ENCODE measurements around the gene SOD2.

DNA sequence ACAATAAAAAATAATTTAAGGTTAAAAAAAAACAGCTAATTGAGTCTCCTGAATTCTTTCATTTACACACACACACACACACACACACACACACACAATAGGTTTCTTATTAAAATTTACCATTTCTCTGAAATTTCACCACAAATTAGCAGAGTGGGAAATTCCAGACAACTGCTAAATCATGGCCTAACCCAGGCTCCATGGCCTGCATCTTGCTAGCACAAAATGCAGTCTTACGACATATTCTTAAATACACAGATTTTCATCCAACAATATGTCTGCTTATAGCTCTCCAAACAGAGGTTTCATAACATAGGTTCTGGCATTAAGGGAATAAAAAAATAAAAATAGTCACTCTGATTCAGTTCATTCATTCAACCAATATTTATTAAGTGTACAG lies 46.9 kb downstream of the SOD2 start:
- no peak for TF ChIP-seq FOSL1 (IDR thresholded peaks at IDR 0.05; ENCODE audit: low read depth)
- TF ChIP-seq, protein P1, sequence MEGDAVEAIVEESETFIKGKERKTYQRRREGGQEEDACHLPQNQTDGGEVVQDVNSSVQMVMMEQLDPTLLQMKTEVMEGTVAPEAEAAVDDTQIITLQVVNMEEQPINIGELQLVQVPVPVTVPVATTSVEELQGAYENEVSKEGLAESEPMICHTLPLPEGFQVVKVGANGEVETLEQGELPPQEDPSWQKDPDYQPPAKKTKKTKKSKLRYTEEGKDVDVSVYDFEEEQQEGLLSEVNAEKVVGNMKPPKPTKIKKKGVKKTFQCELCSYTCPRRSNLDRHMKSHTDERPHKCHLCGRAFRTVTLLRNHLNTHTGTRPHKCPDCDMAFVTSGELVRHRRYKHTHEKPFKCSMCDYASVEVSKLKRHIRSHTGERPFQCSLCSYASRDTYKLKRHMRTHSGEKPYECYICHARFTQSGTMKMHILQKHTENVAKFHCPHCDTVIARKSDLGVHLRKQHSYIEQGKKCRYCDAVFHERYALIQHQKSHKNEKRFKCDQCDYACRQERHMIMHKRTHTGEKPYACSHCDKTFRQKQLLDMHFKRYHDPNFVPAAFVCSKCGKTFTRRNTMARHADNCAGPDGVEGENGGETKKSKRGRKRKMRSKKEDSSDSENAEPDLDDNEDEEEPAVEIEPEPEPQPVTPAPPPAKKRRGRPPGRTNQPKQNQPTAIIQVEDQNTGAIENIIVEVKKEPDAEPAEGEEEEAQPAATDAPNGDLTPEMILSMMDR (IDR thresholded peaks at IDR 0.05 in 2 of 3, conservative IDR thresholded peaks at IDR 0.05 in 1 of 3; ENCODE audit: borderline replicate concordance in 1 of 3, insufficient read depth in 1 of 3, low read depth in 2 of 3, low read length in 2 of 3), result no peak
- no peak for TF ChIP-seq EZH2 (IDR thresholded peaks at IDR 0.05)
- no peak for TF ChIP-seq SP1 (IDR thresholded peaks at IDR 0.05; ENCODE audit: low read depth)
- TF ChIP-seq MAX (IDR thresholded peaks at IDR 0.05), result no peak
- no peak for TF ChIP-seq EGR1 (IDR thresholded peaks at IDR 0.05; ENCODE audit: low read depth)
